Activated CD4-positive, alpha-beta T cell treated with anti-CD3 and anti-CD28 coated beads, Interleukin-2, amount 50 U/mL, for 1 hour (primary cell): ENCODE measurements around the gene TECTB.

Experiments
- DNase-seq: peaks from one replicate; pipeline ENCODE4 v3.0.0-alpha.2; 2020

TECTB gene

DNA sequence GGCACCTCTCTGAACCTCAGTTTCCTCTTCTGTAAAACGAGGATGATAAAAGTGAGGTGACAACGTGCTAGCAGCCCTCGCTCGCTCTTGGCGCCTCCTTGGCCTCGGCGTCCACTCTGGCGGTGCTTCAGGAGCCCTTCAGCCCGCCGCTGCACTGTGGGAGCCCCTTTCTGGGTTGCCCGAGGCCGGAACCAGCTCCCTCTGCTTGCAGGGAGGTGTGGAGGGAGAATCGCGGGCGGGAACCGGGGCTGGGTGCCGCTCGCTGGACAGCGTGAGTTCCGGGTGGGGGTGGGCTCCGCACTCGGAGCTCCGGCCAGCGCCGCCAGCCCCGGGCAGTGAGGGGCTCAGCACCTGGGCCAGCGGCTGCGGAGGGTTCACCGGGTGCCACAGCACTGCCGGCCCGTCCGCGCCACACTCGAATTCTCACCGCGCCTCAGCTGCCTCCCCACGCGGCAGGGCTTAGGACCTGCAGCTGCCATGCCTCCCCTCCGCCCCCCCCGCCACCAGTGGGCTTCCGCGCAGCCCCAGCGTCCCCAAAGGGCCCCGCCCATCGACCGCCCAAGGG is 66.4 kb downstream of the TECTB start:
- DNase-seq, result no peak

DNA sequence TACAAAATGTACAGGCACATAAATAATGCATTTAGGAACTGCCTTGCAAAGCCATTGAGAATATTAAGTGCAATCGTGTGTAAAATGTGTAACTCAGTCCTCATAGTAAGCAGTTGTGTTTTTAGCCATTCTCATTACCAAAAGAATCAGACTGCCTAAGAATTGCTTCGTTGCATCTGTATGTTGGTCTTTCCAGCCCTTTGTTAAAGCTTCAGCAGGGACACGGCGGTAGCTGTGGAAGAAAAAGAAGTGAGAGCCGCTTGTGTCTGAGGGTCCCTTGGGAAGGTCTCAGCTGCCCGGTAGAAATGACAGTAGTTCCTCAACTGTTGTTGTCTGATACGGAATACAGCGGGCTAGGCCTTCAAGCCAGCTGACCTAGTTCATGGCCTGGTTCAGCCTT is 67.9 kb downstream of the TECTB start:
- no peak for DNase-seq

GRCh38 chr10:112352044-112352443 is 68.8 kb downstream of the TECTB start:
- no peak for DNase-seq

GRCh38 chr10:112353046-112353445 is 69.8 kb downstream of the TECTB start:
- no peak for DNase-seq
